Left lung (tissue), 10 donors: ENCODE measurements around the gene LRRC4C. TPM values are rescaled to one million over a fixed set of nuclear protein-coding genes. Genes with fewer than 3 reads are reported as not detected.

ENCODE experiments used
- ATAC-seq: fragments of 200-7000 bp; cut with Tn5 transposase; one replicate; pipeline ENCODE4 v1.9.1; 2020; ENCODE audit warnings: moderate library complexity
- DNase-seq, 4 donors: peaks; one replicate each; pipeline ENCODE4 v3.0.0-alpha.2; 2013 to 2020
- H3K27ac ChIP-seq, 2 donors: fragments of 200-600 bp; sonication (generic) in 1 of 2; one replicate each; pipeline versions ENCODE4 v1.5.0 to v1.8.0; 2020 to 2021
- H3K27me3 ChIP-seq, 2 donors: fragments of 200-600 bp; sonication (generic) in 1 of 2; one replicate each; pipeline versions ENCODE4 v1.5.0 to v1.8.0; 2020 to 2021
- H3K36me3 ChIP-seq, 2 donors: fragments of 200-600 bp; sonication (generic) in 1 of 2; one replicate each; pipeline versions ENCODE4 v1.5.0 to v1.8.0; 2020 to 2021
- H3K4me1 ChIP-seq, 2 donors: fragments of 200-600 bp; one replicate each; pipeline ENCODE4 v1.8.0; 2021
- H3K4me3 ChIP-seq, 2 donors: fragments of 200-600 bp; sonication (generic) in 1 of 2; one replicate each; pipeline versions ENCODE4 v1.5.0 to v1.8.0; 2020 to 2021; ENCODE audit warnings: mild to moderate bottlenecking in 1 of 2
- H3K9me3 ChIP-seq, 2 donors: fragments of 200-600 bp; sonication (generic) in 1 of 2; one replicate each; pipeline versions ENCODE4 v1.5.0 to v1.8.0; 2020 to 2021
- intact Hi-C, 2 donors: fragments of 100-400 bp; cut with DNase I; formaldehyde crosslinking; loops; one replicate each; pipeline versions ENCODE4 v1.11.2 to v1.14.2; 2022
- polyA plus RNA-seq, 6 donors: library from polyadenylated mRNA; unstranded; fragments of 120-200 nt; gene quantifications; one replicate each; pipeline ENCODE4 v1.2.1, GENCODE V29; 2013; ENCODE audit not compliant: insufficient read length in 6 of 6
- total RNA-seq, 2 donors: library from RNA; stranded (reverse); fragmentation: NEBNext Ultra II Directional; extraction: Animal tissue kit (Norgen Biotek cat#: 25700); gene quantifications; one replicate each; pipeline ENCODE4 v1.2.1, GENCODE V29; 2021
- TF ChIP-seq, protein P1 (sequence below), 2 donors: fragments of 200-600 bp; sonication (generic) in 1 of 2; IDR thresholded peaks; one replicate each; pipeline versions ENCODE4 v1.5.0 to v1.8.0; 2021; ENCODE audit warnings: antibody characterized with exemption in 2 of 2
- donor health status: DM: no; HTN: yes; CAD: no.
- donor health status: DM: no; HTN: no; CAD: no.

Gene LRRC4C
- total and polyA plus RNA-seq, 8 donors, result 0.50 to 6.8 (median 4.2) TPM

GRCh38 chr11:40186437-40187263 lies 1272.8 kb downstream of the LRRC4C start:
- intact Hi-C loops, result no loop called here
- TF ChIP-seq, protein P1, sequence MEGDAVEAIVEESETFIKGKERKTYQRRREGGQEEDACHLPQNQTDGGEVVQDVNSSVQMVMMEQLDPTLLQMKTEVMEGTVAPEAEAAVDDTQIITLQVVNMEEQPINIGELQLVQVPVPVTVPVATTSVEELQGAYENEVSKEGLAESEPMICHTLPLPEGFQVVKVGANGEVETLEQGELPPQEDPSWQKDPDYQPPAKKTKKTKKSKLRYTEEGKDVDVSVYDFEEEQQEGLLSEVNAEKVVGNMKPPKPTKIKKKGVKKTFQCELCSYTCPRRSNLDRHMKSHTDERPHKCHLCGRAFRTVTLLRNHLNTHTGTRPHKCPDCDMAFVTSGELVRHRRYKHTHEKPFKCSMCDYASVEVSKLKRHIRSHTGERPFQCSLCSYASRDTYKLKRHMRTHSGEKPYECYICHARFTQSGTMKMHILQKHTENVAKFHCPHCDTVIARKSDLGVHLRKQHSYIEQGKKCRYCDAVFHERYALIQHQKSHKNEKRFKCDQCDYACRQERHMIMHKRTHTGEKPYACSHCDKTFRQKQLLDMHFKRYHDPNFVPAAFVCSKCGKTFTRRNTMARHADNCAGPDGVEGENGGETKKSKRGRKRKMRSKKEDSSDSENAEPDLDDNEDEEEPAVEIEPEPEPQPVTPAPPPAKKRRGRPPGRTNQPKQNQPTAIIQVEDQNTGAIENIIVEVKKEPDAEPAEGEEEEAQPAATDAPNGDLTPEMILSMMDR (IDR thresholded peaks at IDR 0.05), result no peak
- DNase-seq, result peak in 1 of 4 donors; percentile 32
- ATAC-seq, result no peak
- H3K4me3 ChIP-seq, result no peak overlapping the region
- no peaks in the 10 kb centered on the region for H3K27me3 ChIP-seq
- H3K4me1 ChIP-seq, result no peaks in the 10 kb centered on the region
- no peaks in the 10 kb centered on the region for H3K9me3 ChIP-seq
- no peak overlapping the region for H3K27ac ChIP-seq
- no peaks in the 10 kb centered on the region for H3K36me3 ChIP-seq

GRCh38 chr11:40185793-40186192 lies 1273.7 kb downstream of the LRRC4C start:
- ATAC-seq (no peak), DNase-seq (no peak)
- no peaks in the 10 kb centered on the region for H3K27me3 ChIP-seq
- H3K4me1 ChIP-seq, result no peaks in the 10 kb centered on the region
- no peaks in the 10 kb centered on the region for H3K36me3 ChIP-seq
- TF ChIP-seq, protein P1 (IDR thresholded peaks at IDR 0.05), result no peak
- no peak overlapping the region for H3K4me3 ChIP-seq
- H3K27ac ChIP-seq, result no peak overlapping the region
- intact Hi-C loops, result no loop called here
- no peaks in the 10 kb centered on the region for H3K9me3 ChIP-seq

DNA sequence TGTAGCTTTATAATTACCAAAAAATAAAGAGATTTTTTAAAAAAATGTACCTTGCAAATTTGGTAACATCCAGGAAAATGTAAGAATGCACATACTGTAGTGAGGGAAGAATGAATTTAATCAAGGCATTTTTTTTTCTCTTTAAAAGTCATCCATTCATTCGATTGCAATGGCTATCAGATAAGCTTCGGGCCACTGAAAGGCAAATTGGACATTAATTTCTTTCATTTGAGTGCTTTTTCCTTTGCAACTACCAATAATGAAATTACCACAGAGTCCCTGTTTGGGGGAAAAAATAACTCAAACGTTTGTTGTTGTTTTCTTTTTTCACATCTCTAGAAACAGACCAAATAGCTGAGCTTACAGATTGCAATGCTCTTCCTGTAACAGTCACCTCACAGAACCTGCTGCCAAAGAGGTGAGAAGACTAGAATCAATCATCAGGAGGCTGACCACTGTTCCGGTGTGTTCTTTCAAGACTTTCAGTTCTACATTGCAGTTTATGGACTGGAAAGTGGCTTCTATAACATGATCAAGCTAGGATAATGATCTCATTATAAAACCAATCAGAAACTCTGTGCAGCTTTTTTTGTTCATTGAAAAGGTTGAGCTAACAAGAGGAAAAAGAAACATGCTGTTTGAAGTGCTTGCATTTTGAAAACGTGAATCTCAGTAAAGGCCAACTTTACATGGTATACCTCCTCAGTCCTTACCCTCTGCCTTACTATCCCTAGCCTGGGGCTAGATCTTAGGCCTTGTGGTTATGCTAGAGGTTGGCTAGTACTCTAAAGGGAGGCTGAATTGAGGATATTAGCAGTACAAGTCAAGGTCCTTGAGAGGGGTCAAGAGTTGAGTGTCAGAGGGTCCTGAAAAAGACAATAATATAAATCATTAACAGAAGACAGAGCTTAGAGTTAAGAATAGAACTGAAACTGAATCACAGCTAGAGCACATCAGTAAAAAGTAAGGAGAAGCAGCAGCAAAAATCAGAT lies 1276.1 kb downstream of the LRRC4C start:
- ATAC-seq (no peak), DNase-seq (no peak)
- Histone ChIP-seq H3K4me3 (no peak overlapping the region), H3K4me1 (no peaks in the 10 kb centered on the region), H3K27me3 (no peaks in the 10 kb centered on the region), H3K27ac (no peak overlapping the region), H3K9me3 (no peaks in the 10 kb centered on the region), H3K36me3 (no peaks in the 10 kb centered on the region)
- intact Hi-C loops, result no loop called here
- TF ChIP-seq, protein P1 (IDR thresholded peaks at IDR 0.05), result no peak

GRCh38 chr11:40179541-40179940 lies 1279.9 kb downstream of the LRRC4C start:
- Histone ChIP-seq H3K4me1 (no peaks in the 10 kb centered on the region), H3K36me3 (no peaks in the 10 kb centered on the region), H3K9me3 (peaks cover 0 to 2% of the 10 kb centered on the region in 2 donors), H3K27ac (no peak overlapping the region), H3K4me3 (no peak overlapping the region), H3K27me3 (no peaks in the 10 kb centered on the region)
- ATAC-seq (no peak), DNase-seq (no peak)
- TF ChIP-seq, protein P1 (IDR thresholded peaks at IDR 0.05), result no peak
- intact Hi-C loops, result no loop called here

- intact Hi-C loops, result no loop called here
- ATAC-seq, result no peak
- TF ChIP-seq, protein P1 (IDR thresholded peaks at IDR 0.05), result no peak
Measured at GRCh38 chr11:40178470-40178869, 1281.0 kb downstream of the LRRC4C start.

More at GRCh38 chr11:40178470-40178869, 1281.0 kb downstream of the LRRC4C start:
- Histone ChIP-seq H3K27ac (no peak overlapping the region), H3K4me3 (no peak overlapping the region), H3K27me3 (no peaks in the 10 kb centered on the region), H3K4me1 (no peaks in the 10 kb centered on the region), H3K36me3 (no peaks in the 10 kb centered on the region), H3K9me3 (peaks cover 0 to 2% of the 10 kb centered on the region in 2 donors)
- no peak for DNase-seq
